OCI-LY7 (cell line): ENCODE results near the gene BMP8B. TPM values are rescaled to one million over a fixed set of nuclear protein-coding genes. Genes with fewer than 3 reads are reported as not detected.

Source experiments
- BruUV-seq: library from RNA; stranded (reverse); fragments of 400-500 nt; replicated peaks from 2 replicates; lab custom pipeline; 2021; lab: Mats Ljungman, UMichigan
- CTCF ChIA-PET: fragments of 300-600 bp; sonication (Branson Sonifier 250); formaldehyde crosslinking; loops from one replicate; lab custom pipeline; 2022; ENCODE audit warnings: antibody characterized with exemption; ENCODE audit not compliant: unreplicated experiment; lab: Charles Lee
- POLR2A ChIA-PET: fragments of 300-600 bp; sonication (Branson Sonifier 250); formaldehyde crosslinking; loops from one replicate; lab custom pipeline; 2022; ENCODE audit warnings: antibody characterized with exemption; lab: Charles Lee
- DNase-seq: peaks from one replicate; pipeline ENCODE4 v3.0.0-alpha.2; 2015; ENCODE audit warnings: low spot score
- H2AFZ ChIP-seq: fragments of 200-600 bp; sonication (generic), shearing (Covaris generic); 2 replicates; pipeline ENCODE4 v1.6.1; 2014; ENCODE audit warnings: mild to moderate bottlenecking, antibody characterized with exemption, low read length, moderate library complexity
- H3K27ac ChIP-seq: fragments of 200-600 bp; sonication (generic); 2 replicates; pipeline ENCODE4 v1.5.1; 2014; ENCODE audit warnings: mixed run types, low read depth, mild to moderate bottlenecking, moderate library complexity, low read length, inconsistent platforms; ENCODE audit not compliant: poor library complexity, severe bottlenecking
- H3K36me3 ChIP-seq: fragments of 200-600 bp; sonication (generic); 2 replicates; pipeline ENCODE4 v1.6.1; 2014; ENCODE audit warnings: mild to moderate bottlenecking, antibody characterized with exemption, low read length, moderate library complexity, mixed read lengths; ENCODE audit not compliant: insufficient read depth
- H3K4me1 ChIP-seq: fragments of 200-600 bp; sonication (generic); 2 replicates; pipeline ENCODE4 v1.5.1; 2014; ENCODE audit warnings: mild to moderate bottlenecking, low read length; ENCODE audit not compliant: insufficient read depth, poor library complexity, severe bottlenecking
- H3K4me2 ChIP-seq: fragments of 200-600 bp; sonication (generic); 2 replicates; pipeline ENCODE4 v1.6.1; 2014; ENCODE audit warnings: mild to moderate bottlenecking, low read length
- H3K4me3 ChIP-seq: fragments of 200-600 bp; sonication (generic); 2 replicates; pipeline ENCODE4 v1.5.1; 2014; ENCODE audit warnings: mild to moderate bottlenecking, low read depth, low read length; ENCODE audit not compliant: poor library complexity, severe bottlenecking
- H3K79me2 ChIP-seq: fragments of 200-600 bp; sonication (generic); 2 replicates; pipeline ENCODE4 v1.6.1; 2016; ENCODE audit warnings: low read depth, mild to moderate bottlenecking, low read length, moderate library complexity, mixed read lengths; ENCODE audit not compliant: insufficient read depth
- H3K9me2 ChIP-seq: fragments of 200-600 bp; sonication (generic); 2 replicates; pipeline ENCODE4 v1.6.1; 2016; ENCODE audit warnings: mild to moderate bottlenecking, low read length, mixed read lengths; ENCODE audit not compliant: insufficient read depth
- H3K9me3 ChIP-seq: fragments of 200-600 bp; sonication (generic); 2 replicates; pipeline ENCODE4 v1.6.1; 2014; ENCODE audit warnings: mild to moderate bottlenecking, mixed run types, low read length, mixed read lengths
- H4K20me1 ChIP-seq: fragments of 200-600 bp; sonication (generic); 2 replicates; pipeline ENCODE4 v1.6.1; 2014; ENCODE audit warnings: mild to moderate bottlenecking, antibody characterized with exemption, low read length, moderate library complexity, mixed read lengths; ENCODE audit not compliant: insufficient read depth
- EZH2phosphoT487 ChIP-seq: fragments of 200-600 bp; sonication (generic); IDR thresholded peaks from 2 replicates; pipeline ENCODE4 v1.6.1; 2018; ENCODE audit warnings: low read depth, borderline replicate concordance, mild to moderate bottlenecking, mixed run types, antibody characterized with exemption, low read length, moderate library complexity, mixed read lengths
- intact Hi-C: fragments of 100-400 bp; cut with micrococcal nuclease; formaldehyde crosslinking; loops from one replicate; pipeline ENCODE4 v1.10.0; 2022; ENCODE audit not compliant: unreplicated experiment
- total RNA-seq, 2 experiments: library from RNA; depleted of rRNA in 1 of 2; stranded (reverse); fragments of >200 nt in 1 of 2; shearing (Covaris generic) in 1 of 2; gene quantifications; 2 replicates each; pipeline ENCODE4 v1.2.3, GENCODE V29; 2014 to 2022
- TF ChIP-seq, protein P1 (sequence below): fragments of 200-600 bp; sonication (generic); conservative IDR thresholded peaks from 2 replicates; pipeline ENCODE4 v1.5.1; 2014; ENCODE audit warnings: mild to moderate bottlenecking, antibody characterized with exemption, low read length, moderate library complexity, mixed read lengths

BMP8B gene
- total RNA-seq, 2 experiments from 2014 or later, result 0.34 TPM; not detected in 1

DNA sequence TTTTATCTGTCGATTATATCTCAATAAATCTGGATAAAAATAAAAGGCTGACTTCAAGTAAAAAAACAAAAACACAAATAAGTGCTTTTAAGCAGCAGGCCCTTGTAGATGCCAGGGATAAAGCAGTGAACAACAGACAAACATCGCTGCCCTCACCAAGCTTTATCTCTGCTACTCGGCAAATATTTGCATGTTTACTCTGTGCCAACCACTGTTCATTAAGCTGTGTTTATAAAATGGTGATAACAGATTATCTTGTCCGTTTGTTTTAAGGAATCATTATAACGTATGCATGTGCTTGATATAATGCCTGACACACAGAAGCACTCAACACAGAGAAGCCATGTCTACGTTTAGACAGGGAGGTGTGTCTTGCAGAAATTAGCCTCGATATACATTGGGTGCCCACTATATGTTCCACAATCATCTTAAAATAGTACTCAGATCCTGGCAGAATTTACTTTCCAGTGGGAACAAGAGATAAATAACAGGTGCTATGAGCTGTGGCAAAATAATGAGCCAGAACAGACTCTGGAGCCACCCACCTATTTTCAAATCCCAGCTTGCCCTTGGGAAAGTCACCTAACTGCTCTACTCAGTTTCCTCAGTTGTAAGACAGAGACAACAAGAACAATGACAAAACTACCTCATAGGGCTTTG, 47.4 kb upstream of the BMP8B start:
- ChIA-PET CTCF (no interaction called here), POLR2A (interaction anchor here (1.3 kb wide), 1 partner anchor 11 kb away, joined by 4 read pairs; no protein-coding TSS in a partner anchor)
- Histone ChIP-seq H3K9me3 (no peaks in the 10 kb centered on the region), H3K79me2 (no peaks in the 10 kb centered on the region), H3K4me2 (no peak overlapping the region), H2AFZ (no peak overlapping the region), H3K4me1 (no peaks in the 10 kb centered on the region), H4K20me1 (no peaks in the 10 kb centered on the region), H3K4me3 (no peak overlapping the region), H3K36me3 (peaks cover 38% of the 10 kb centered on the region), H3K9me2 (no peaks in the 10 kb centered on the region), H3K27ac (no peak overlapping the region)
- no TSS peak for BruUV-seq
- no peak for DNase-seq
- TF ChIP-seq, protein P1, sequence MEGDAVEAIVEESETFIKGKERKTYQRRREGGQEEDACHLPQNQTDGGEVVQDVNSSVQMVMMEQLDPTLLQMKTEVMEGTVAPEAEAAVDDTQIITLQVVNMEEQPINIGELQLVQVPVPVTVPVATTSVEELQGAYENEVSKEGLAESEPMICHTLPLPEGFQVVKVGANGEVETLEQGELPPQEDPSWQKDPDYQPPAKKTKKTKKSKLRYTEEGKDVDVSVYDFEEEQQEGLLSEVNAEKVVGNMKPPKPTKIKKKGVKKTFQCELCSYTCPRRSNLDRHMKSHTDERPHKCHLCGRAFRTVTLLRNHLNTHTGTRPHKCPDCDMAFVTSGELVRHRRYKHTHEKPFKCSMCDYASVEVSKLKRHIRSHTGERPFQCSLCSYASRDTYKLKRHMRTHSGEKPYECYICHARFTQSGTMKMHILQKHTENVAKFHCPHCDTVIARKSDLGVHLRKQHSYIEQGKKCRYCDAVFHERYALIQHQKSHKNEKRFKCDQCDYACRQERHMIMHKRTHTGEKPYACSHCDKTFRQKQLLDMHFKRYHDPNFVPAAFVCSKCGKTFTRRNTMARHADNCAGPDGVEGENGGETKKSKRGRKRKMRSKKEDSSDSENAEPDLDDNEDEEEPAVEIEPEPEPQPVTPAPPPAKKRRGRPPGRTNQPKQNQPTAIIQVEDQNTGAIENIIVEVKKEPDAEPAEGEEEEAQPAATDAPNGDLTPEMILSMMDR, result no peak
- TF ChIP-seq EZH2phosphoT487, result no peak
- intact Hi-C loops, result no loop called here

DNA sequence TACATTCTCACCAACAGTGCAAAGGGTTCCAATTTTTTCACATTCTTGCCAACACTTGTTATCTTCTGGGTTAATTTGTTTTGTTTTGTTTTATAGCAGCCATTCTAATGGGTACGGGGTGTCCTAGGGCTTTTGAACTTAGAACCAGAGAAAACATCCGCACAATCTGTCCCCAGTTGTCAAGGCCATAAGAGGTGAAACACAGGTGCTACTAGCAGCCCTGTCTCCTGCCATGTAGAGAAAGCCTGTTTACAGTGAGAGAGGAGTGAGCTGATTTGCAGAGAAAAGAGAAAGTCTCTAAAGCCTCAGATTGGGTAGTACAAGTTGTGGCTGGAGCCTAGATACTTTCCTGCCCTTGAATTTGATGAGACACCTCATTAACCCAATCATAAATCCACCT, 46.4 kb upstream of the BMP8B start:
- Histone ChIP-seq H4K20me1 (no peaks in the 10 kb centered on the region), H3K9me3 (no peaks in the 10 kb centered on the region), H2AFZ (no peak overlapping the region), H3K4me3 (no peak overlapping the region), H3K4me1 (no peaks in the 10 kb centered on the region), H3K36me3 (peaks cover 28% of the 10 kb centered on the region), H3K79me2 (no peaks in the 10 kb centered on the region), H3K27ac (no peak overlapping the region), H3K9me2 (no peaks in the 10 kb centered on the region), H3K4me2 (no peak overlapping the region)
- ChIA-PET POLR2A (interaction anchor here (0.7 kb wide), 1 partner anchor 539 kb away, joined by 3 read pairs; no protein-coding TSS in a partner anchor), CTCF (no interaction called here)
- DNase-seq, result no peak
- BruUV-seq, result no TSS peak
- TF ChIP-seq, protein P1, result no peak
- TF ChIP-seq EZH2phosphoT487, result no peak
- intact Hi-C loops, result no loop called here
